Esophagus muscularis mucosa (tissue), 4 donors: ENCODE results near the gene BIN1. TPM values are rescaled to one million over a fixed set of nuclear protein-coding genes. Genes with fewer than 3 reads are reported as not detected.

Experiments used
- DNase-seq: peaks from one replicate; pipeline ENCODE4 v3.0.0-alpha.2; 2017; ENCODE audit errors: extremely low spot score
- H3K27ac ChIP-seq, 4 donors: fragments of 200-600 bp; sonication (generic); replicated peaks in 1 of 4; 1 replicate in 3 of 4; 2 replicates in 1 of 4; pipeline ENCODE4 v1.5.1; 2016 to 2019; ENCODE audit warnings: mild to moderate bottlenecking in 1 of 4
- H3K27me3 ChIP-seq, 4 donors: fragments of 200-600 bp; sonication (generic); one replicate each; pipeline versions ENCODE4 v1.5.1 to v1.6.0; 2016 to 2019
- H3K36me3 ChIP-seq, 4 donors: fragments of 200-600 bp; sonication (generic); one replicate each; pipeline ENCODE4 v1.5.1; 2016 to 2019
- H3K4me1 ChIP-seq, 4 donors: fragments of 200-600 bp; sonication (generic); one replicate each; pipeline ENCODE4 v1.5.1; 2016 to 2019
- H3K4me3 ChIP-seq, 4 donors: fragments of 200-600 bp; sonication (generic); 1 replicate in 2 of 4; 2 replicates in 2 of 4; pipeline ENCODE4 v1.5.1; 2016 to 2019; ENCODE audit warnings: mild to moderate bottlenecking in 4 of 4, moderate library complexity in 1 of 4
- H3K9me3 ChIP-seq, 4 donors: fragments of 200-600 bp; sonication (generic); 1 replicate in 3 of 4; 2 replicates in 1 of 4; pipeline ENCODE4 v1.5.1; 2016 to 2019
- EP300 ChIP-seq: sonication (generic); formaldehyde crosslinking; IDR thresholded peaks from one replicate; pipeline ENCODE4 v1.6.1; 2017; ENCODE audit warnings: antibody characterized with exemption
- POLR2A ChIP-seq: fragments of 450-650 bp; IDR thresholded peaks from one replicate; pipeline ENCODE4 v1.6.1; 2017; ENCODE audit warnings: antibody characterized with exemption, moderate library complexity, mild to moderate bottlenecking, low read depth
- POLR2AphosphoS5 ChIP-seq, 2 donors: sonication (generic); formaldehyde crosslinking; IDR thresholded peaks; one replicate each; pipeline ENCODE4 v1.6.1; 2017; ENCODE audit warnings: antibody characterized with exemption in 2 of 2
- WGBS: methylation state at CpG from one replicate; pipeline ENCODE4 v1.1.5; 2018; 5-methylcytosine and 5-hydroxymethylcytosine counted together
- intact Hi-C: fragments of 100-400 bp; cut with DNase I; formaldehyde crosslinking; loops from one replicate; pipeline ENCODE4 v1.15.1; 2023
- total RNA-seq, 4 donors: library from RNA; depleted of rRNA; stranded (reverse); fragments of >200 nt; gene quantifications; one replicate each; pipeline versions ENCODE4 v1.1.0 to v1.2.1, GENCODE V29; 2016
- TF ChIP-seq, protein P1 (sequence below), 3 experiments: fragments of 200-600 bp in 2 of 3; fragments of 450-650 bp in 1 of 3; sonication (generic) in 2 of 3; IDR thresholded peaks; one replicate each; pipeline ENCODE4 v1.5.1; 2017 to 2019; ENCODE audit warnings: antibody characterized with exemption in 3 of 3, mild to moderate bottlenecking in 2 of 3, moderate library complexity in 1 of 3

The BIN1 gene
- total RNA-seq, 4 donors from 2014 or later: 32.4 to 78.2 (median 50.2) TPM

DNA sequence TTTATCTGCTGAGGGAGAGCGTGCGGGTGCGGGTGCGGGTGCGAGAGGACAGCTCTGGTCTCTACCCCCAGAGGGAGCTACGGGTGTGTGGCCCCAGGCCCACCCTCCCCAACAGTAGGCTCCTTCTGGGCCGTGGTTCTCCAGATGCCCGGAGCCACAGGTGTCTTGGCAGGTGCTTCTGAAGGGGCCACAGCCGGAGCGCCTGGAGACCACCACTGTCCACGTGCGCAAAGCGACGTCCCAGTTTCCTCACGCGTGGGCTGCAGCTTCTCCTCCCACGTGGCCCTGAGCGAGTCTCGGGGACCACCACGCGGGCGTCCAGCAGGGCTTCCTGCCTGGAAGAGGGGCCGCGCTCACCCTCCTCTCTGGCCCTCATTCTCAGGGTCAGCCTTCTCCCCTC lies 90.6 kb downstream of the BIN1 start:
- intact Hi-C loops: no loop called here
- no peak overlapping the region for H3K27ac ChIP-seq
- no peaks in the 10 kb centered on the region for H3K9me3 ChIP-seq
- TF ChIP-seq EP300 (no peak), POLR2AphosphoS5 (IDR thresholded peaks at IDR 0.05) (no peak)
- H3K36me3 ChIP-seq: no peaks in the 10 kb centered on the region
- peak; percentile 53 for DNase-seq
- H3K4me3 ChIP-seq: no peak overlapping the region
- WGBS: 94% methylated on average over 8 of the region's 24 CpGs
- H3K27me3 ChIP-seq: peaks cover 0 to 43% (median 0%) of the 10 kb centered on the region in 4 donors
- peaks cover 0 to 6% (median 0%) of the 10 kb centered on the region in 4 donors for H3K4me1 ChIP-seq

DNA sequence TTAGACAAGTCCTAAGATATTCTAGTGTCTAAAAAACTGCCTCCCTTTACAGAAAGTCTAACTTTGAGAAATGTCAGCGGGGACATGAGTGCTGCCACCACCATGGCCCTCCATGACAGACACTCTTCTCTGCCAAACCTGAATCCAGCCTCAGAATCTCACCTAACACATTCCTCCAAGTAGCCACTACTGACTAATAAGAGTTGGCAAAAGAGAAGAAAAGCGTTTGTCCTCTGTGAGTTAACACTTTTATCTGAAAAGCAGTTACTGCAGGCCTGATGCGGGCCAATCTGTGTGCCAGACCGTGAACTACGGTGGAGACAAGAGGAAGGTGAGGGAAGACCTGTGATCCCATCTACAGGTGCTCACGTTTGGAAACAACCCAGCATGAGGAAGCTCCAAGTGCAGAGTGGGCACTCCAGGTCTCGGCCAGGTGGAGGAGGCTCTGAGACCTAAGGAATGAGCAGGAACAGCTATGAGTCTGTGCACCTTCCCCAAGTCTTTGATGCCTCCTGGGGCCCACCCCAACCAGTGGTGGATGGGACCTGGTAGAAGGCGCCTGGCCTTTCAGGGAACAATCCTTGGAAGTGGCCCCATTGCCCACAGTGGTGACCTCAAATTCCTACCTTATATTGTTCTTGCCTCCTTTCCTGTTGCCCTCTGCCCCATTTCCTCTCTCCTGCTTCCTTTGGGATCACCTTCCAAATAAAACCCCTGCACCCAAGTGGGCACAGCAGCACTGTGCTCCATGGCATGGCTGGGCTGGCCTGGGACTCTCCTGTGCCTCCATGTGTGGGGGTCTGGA lies 91.6 kb downstream of the BIN1 start:
- intact Hi-C loops: no loop called here
- H3K4me3 ChIP-seq: no peak overlapping the region
- TF ChIP-seq EP300 (no peak), POLR2A (no peak), POLR2AphosphoS5 (IDR thresholded peaks at IDR 0.05) (no peak)
- TF ChIP-seq, protein P1, sequence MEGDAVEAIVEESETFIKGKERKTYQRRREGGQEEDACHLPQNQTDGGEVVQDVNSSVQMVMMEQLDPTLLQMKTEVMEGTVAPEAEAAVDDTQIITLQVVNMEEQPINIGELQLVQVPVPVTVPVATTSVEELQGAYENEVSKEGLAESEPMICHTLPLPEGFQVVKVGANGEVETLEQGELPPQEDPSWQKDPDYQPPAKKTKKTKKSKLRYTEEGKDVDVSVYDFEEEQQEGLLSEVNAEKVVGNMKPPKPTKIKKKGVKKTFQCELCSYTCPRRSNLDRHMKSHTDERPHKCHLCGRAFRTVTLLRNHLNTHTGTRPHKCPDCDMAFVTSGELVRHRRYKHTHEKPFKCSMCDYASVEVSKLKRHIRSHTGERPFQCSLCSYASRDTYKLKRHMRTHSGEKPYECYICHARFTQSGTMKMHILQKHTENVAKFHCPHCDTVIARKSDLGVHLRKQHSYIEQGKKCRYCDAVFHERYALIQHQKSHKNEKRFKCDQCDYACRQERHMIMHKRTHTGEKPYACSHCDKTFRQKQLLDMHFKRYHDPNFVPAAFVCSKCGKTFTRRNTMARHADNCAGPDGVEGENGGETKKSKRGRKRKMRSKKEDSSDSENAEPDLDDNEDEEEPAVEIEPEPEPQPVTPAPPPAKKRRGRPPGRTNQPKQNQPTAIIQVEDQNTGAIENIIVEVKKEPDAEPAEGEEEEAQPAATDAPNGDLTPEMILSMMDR (IDR thresholded peaks at IDR 0.05): no peak
- peak; percentile 91 for DNase-seq
- H3K4me1 ChIP-seq: peaks cover 0 to 6% (median 0%) of the 10 kb centered on the region in 4 donors
- 83% methylated on average over 8 of the region's 8 CpGs for WGBS
- peaks cover 0 to 48% (median 0%) of the 10 kb centered on the region in 4 donors for H3K27me3 ChIP-seq
- no peaks in the 10 kb centered on the region for H3K36me3 ChIP-seq
- no peak overlapping the region for H3K27ac ChIP-seq
- H3K9me3 ChIP-seq: no peaks in the 10 kb centered on the region

DNA sequence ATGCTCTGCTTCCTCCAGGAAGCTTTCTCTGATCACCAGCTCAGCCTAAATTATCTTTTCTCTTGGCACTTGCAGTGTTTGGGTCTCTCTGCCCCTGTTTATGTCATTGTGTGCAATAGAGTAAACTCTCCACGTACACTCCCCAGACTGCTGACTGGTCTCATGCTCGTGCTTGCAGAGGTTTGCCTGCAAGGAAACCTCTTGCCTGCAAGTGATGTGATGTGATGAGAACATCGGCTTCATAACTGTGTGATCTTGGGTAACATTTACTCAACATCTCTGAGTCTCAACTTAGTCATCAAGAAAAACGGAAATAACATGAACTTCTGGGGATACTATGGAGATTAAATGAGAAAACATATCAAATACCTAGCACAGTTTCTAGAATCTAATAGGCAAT lies 92.3 kb downstream of the BIN1 start:
- Histone ChIP-seq H3K9me3 (no peaks in the 10 kb centered on the region), H3K36me3 (no peaks in the 10 kb centered on the region), H3K27me3 (peaks cover 0 to 48% (median 0%) of the 10 kb centered on the region in 4 donors), H3K4me3 (no peak overlapping the region), H3K27ac (no peak overlapping the region), H3K4me1 (peaks cover 0 to 6% (median 0%) of the 10 kb centered on the region in 4 donors)
- intact Hi-C loops: no loop called here
- TF ChIP-seq POLR2A (no peak), EP300 (no peak), POLR2AphosphoS5 (IDR thresholded peaks at IDR 0.05) (no peak)
- TF ChIP-seq, protein P1 (IDR thresholded peaks at IDR 0.05): no peak
- 59% methylated on average over 4 of the region's 4 CpGs for WGBS
- peak; percentile 39 for DNase-seq

DNA sequence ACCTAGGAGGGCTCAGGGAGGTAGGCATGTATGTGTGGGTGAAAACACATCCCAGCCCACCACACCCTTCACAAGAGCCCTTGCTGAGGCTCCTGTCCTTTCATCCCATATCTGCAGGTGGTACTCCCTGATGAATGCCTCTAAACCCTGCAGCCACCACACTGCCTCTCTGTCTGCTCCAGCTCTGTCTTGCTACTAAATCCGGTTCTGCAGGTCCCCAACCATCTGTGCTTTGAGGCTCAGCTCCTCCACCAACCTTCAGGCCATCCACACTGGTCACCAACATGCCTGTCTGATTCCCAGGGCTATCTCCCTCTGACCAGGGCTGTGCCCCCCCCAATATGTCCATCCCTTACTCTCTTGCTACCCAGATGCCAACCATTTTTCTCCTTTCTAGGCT lies 92.7 kb downstream of the BIN1 start:
- no peaks in the 10 kb centered on the region for H3K36me3 ChIP-seq
- TF ChIP-seq POLR2A: no peak
- TF ChIP-seq EP300: no peak
- TF ChIP-seq, protein P1 (IDR thresholded peaks at IDR 0.05): no peak
- TF ChIP-seq POLR2AphosphoS5 (IDR thresholded peaks at IDR 0.05): no peak
- peaks cover 0 to 48% (median 0%) of the 10 kb centered on the region in 4 donors for H3K27me3 ChIP-seq
- peak; percentile 81 for DNase-seq
- peaks cover 0 to 6% (median 0%) of the 10 kb centered on the region in 4 donors for H3K4me1 ChIP-seq
- intact Hi-C loops: no loop called here
- H3K4me3 ChIP-seq: no peak overlapping the region
- no peaks in the 10 kb centered on the region for H3K9me3 ChIP-seq
- H3K27ac ChIP-seq: no peak overlapping the region
- WGBS: 69% methylated on average over 1 of the region's 1 CpG

DNA sequence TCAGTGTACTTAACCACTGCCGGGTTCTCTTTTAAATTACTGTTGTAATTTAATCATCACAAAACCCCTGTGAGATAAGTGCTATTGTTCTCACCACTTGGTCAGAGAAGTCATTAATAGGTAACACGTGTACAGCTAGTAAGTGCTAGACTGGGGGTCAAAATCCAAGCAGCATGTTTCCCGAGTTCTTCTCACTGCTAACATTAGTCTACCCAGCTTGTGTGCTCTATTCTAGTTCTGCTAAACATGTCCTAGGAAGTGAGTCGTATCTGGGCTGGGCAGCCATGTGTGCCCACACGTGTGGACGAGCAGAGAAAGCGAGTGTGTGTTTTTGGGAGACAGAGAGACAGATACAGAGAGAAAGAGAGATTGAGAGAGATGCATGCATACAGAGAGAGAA lies 94.1 kb downstream of the BIN1 start:
- Histone ChIP-seq H3K4me1 (peaks cover 0 to 6% (median 0%) of the 10 kb centered on the region in 4 donors), H3K4me3 (no peak overlapping the region), H3K9me3 (no peaks in the 10 kb centered on the region), H3K27me3 (peaks cover 0 to 48% (median 0%) of the 10 kb centered on the region in 4 donors), H3K36me3 (no peaks in the 10 kb centered on the region), H3K27ac (no peak overlapping the region)
- peak; percentile 89 for DNase-seq
- intact Hi-C loops: no loop called here
- WGBS: 65% methylated on average over 7 of the region's 7 CpGs
- TF ChIP-seq POLR2AphosphoS5 (IDR thresholded peaks at IDR 0.05) (no peak), EP300 (no peak), POLR2A (no peak)
- TF ChIP-seq, protein P1 (IDR thresholded peaks at IDR 0.05): no peak
